Activated CD4-positive, alpha-beta T cell treated with anti-CD3 and anti-CD28 coated beads, Interleukin-2, amount 50 U/mL, for 24 hours (primary cell): ENCODE results near the gene NCOR2.
A peak's percentile ranks its signal among the peaks of the same experiment; 100 is the strongest.

ENCODE experiments used
- DNase-seq, 2 donors: peaks; one replicate each; pipeline ENCODE4 v3.0.0-alpha.2; 2020; ENCODE audit warnings: low read depth in 1 of 2, low spot score in 1 of 2

Gene NCOR2

GRCh38 chr12:124566997-124567672 is at the start of gene NCOR2:
TSS of gene NCOR2 (minus strand) at chr12:124567612. CDS start at chr12:124495251, 72,361 bp downstream.
- peak; percentile 16 to 46 for DNase-seq

GRCh38 chr12:124616394-124617221 is 49.2 kb upstream of the NCOR2 start:
- no peak for DNase-seq

- DNase-seq = no peak
Observed at GRCh38 chr12:124614512-124615292, 47.3 kb upstream of the NCOR2 start.

- DNase-seq = no peak
Observed at GRCh38 chr12:124613151-124613585, 45.8 kb upstream of the NCOR2 start.

- DNase-seq = no peak
Observed at GRCh38 chr12:124612410-124612680, 44.9 kb upstream of the NCOR2 start.

- no peak for DNase-seq
Observed at GRCh38 chr12:124611559-124612409, 44.4 kb upstream of the NCOR2 start.

- DNase-seq = no peak
Observed at GRCh38 chr12:124610629-124611558, 43.5 kb upstream of the NCOR2 start.

GRCh38 chr12:124610021-124610612 is 42.7 kb upstream of the NCOR2 start:
- DNase-seq = no peak

- DNase-seq = peak; percentile 40 to 41
Observed at GRCh38 chr12:124609041-124609989, 41.9 kb upstream of the NCOR2 start.

GRCh38 chr12:124608450-124608870 is 41.0 kb upstream of the NCOR2 start:
- DNase-seq = no peak

GRCh38 chr12:124607681-124608425 is 40.4 kb upstream of the NCOR2 start:
- DNase-seq = no peak

- no peak for DNase-seq
Observed at GRCh38 chr12:124605883-124606774, 38.7 kb upstream of the NCOR2 start.

GRCh38 chr12:124605150-124605882 is 37.9 kb upstream of the NCOR2 start:
- DNase-seq = no peak

- DNase-seq = no peak
Observed at GRCh38 chr12:124604264-124604680, 36.9 kb upstream of the NCOR2 start.

- DNase-seq = no peak
Observed at GRCh38 chr12:124603831-124604251, 36.4 kb upstream of the NCOR2 start.

- DNase-seq = no peak
Observed at GRCh38 chr12:124603100-124603541, 35.7 kb upstream of the NCOR2 start.
